ENCODE results near the gene WDR62. TPM values are rescaled to one million over a fixed set of nuclear protein-coding genes. Genes with fewer than 3 reads are reported as not detected.

Gene WDR62
- total RNA-seq, 2 experiments from 2014 or later = 34.5 to 46.0 TPM

GRCh38 chr19:36099166-36099785, 44.6 kb downstream of the WDR62 start:
- Mint-ChIP-seq H3K27ac (no peak overlapping the region), H3K4me3 (no peak overlapping the region), H3K27me3 (no peaks in the 10 kb centered on the region), H3K4me1 (no peaks in the 10 kb centered on the region), H3K36me3 (peaks cover 26% of the 10 kb centered on the region), H3K9me3 (ENCODE audit: low read depth) (no peaks in the 10 kb centered on the region)
- CTCF ChIA-PET = interaction anchor here (1.3 to 1.6 kb wide), 2 partner anchors 10 to 17 kb away, joined by 3 read pairs; no protein-coding TSS in a partner anchor
- ATAC-seq (no peak), DNase-seq (no peak)

- H3K4me3 Mint-ChIP-seq = no peak overlapping the region
- DNase-seq (no peak), ATAC-seq (no peak)
- H3K4me1 Mint-ChIP-seq = no peaks in the 10 kb centered on the region
- H3K27ac Mint-ChIP-seq = peak overlapping the region; percentile 3
- CTCF ChIA-PET = interaction anchor here (1.6 kb wide), 1 partner anchor 11 kb away, joined by 3 read pairs; no protein-coding TSS in a partner anchor
- no peaks in the 10 kb centered on the region for H3K9me3 Mint-ChIP-seq (ENCODE audit: low read depth)
- H3K27me3 Mint-ChIP-seq = no peaks in the 10 kb centered on the region
- H3K36me3 Mint-ChIP-seq = peaks cover 19% of the 10 kb centered on the region
Observed at GRCh38 chr19:36100476-36100875, 45.8 kb downstream of the WDR62 start.

DNA sequence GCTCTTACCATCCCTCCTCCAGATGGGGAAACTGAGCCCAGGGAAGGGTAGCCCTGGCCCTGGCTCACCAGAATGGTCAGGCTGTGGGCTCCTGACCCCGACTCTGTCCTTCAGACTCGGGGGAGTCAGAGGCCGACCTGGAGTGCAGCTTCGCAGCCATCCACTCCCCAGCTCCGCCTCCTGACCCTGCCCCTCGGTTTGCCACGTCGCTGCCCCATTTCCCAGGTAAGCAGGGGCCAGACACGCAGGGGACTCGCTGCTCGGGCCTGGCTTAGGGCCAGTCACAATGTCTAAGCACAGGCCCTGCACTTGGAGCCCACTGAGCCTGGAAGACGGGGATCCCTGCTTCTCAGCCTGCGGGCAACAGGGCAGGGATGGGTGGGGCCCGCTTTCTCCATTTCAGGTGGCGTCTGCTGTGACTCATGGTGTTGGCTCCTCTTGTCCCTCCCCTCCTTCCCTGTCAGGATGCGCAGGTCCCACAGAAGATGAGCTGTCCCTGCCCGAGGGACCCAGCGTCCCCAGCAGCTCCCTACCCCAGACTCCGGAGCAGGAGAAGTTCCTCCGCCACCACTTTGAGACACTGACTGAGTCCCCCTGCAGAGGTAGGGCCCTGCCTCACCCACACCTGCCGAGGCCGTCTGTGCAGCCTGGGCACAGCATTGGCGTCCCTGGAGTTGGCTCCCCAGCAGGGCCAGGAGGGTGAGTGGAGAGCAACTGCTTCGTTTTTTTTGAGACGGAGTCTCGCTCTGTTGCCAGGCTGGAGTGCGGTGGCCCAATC, 47.0 kb downstream of the WDR62 start:
- no peak overlapping the region for H3K4me3 Mint-ChIP-seq
- CTCF ChIA-PET = no interaction called here
- no peaks in the 10 kb centered on the region for H3K4me1 Mint-ChIP-seq
- H3K27ac Mint-ChIP-seq = no peak overlapping the region
- no peaks in the 10 kb centered on the region for H3K27me3 Mint-ChIP-seq
- no peak for ATAC-seq
- H3K36me3 Mint-ChIP-seq = peaks cover 19% of the 10 kb centered on the region
- DNase-seq = no peak
- no peaks in the 10 kb centered on the region for H3K9me3 Mint-ChIP-seq (ENCODE audit: low read depth)

GRCh38 chr19:36103040-36103626, 48.4 kb downstream of the WDR62 start:
- no peak overlapping the region for H3K4me3 Mint-ChIP-seq
- no peaks in the 10 kb centered on the region for H3K9me3 Mint-ChIP-seq (ENCODE audit: low read depth)
- DNase-seq (no peak), ATAC-seq (peak; percentile 13)
- H3K27me3 Mint-ChIP-seq = no peaks in the 10 kb centered on the region
- H3K27ac Mint-ChIP-seq = no peak overlapping the region
- CTCF ChIA-PET = interaction anchor here (2.0 kb wide), 1 partner anchor 25 kb away, joined by 5 read pairs; no protein-coding TSS in a partner anchor
- no peaks in the 10 kb centered on the region for H3K4me1 Mint-ChIP-seq
- peaks cover 13% of the 10 kb centered on the region for H3K36me3 Mint-ChIP-seq

DNA sequence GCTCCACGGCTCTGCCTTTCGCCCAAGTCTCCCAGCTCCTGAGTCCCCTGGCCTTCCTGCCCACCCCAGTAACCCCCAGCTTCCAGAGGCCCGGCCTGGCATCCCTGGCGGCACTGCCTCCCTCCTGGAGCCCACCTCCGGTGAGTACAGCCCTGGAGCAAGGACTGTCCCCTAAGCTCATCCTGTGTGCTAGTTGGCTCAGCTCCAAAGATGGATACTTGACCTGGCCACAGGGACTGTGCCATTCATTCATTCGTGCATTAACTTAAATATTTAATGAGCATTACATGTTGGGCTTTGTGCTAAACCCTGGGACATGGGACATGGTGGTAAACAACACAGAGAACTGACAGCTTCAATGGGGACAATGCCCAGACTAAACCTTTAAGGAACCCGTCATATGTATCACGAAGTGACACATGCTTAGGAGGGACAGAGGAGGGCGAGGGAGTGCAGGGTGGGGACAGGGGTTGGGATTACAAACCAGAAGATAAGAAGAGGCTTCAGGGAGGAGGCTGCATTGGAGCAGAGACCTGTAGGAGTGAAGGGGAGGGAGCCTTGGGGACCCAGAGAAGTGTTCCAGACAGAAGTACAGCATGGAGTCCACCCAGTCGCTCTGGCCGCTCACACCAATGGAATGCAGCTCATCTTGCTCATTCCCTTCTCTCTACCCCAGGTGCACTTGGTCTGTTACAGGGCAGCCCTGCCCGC, 49.3 kb downstream of the WDR62 start:
- Mint-ChIP-seq H3K27me3 (no peaks in the 10 kb centered on the region), H3K4me3 (no peak overlapping the region), H3K4me1 (no peaks in the 10 kb centered on the region), H3K9me3 (ENCODE audit: low read depth) (no peaks in the 10 kb centered on the region), H3K27ac (no peak overlapping the region), H3K36me3 (peaks cover 9% of the 10 kb centered on the region)
- ATAC-seq (no peak), DNase-seq (no peak)
- CTCF ChIA-PET = interaction anchor here (2.0 kb wide), 1 partner anchor 24 kb away, joined by 5 read pairs; no protein-coding TSS in a partner anchor

GRCh38 chr19:36106441-36106840, 51.7 kb downstream of the WDR62 start:
- Mint-ChIP-seq H3K4me3 (no peak overlapping the region), H3K36me3 (peaks cover 9% of the 10 kb centered on the region), H3K27ac (peak overlapping the region; percentile 47), H3K27me3 (no peaks in the 10 kb centered on the region), H3K4me1 (no peaks in the 10 kb centered on the region), H3K9me3 (ENCODE audit: low read depth) (no peaks in the 10 kb centered on the region)
- no peak for ATAC-seq
- CTCF ChIA-PET = no interaction called here
- no peak for DNase-seq

DNA sequence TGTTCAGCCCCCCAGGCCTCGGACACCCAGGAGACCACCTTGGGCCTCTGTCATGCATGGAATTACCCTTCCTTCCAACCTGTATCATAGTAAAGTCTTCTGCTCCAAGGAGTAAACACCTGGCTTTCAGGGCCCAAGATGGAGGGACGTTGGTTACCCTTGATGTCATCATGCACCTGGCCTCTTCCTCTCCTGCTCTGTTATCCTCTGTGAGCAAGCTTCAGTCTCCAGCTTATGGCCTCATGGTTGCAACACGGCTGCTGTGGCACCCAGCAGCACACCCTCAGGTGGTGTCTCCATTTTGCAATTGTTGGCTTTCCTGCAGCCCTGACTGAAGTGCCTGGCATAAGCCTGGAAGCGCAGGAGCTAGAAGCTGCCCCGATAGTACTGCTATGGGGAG, 52.3 kb downstream of the WDR62 start:
- Mint-ChIP-seq H3K9me3 (ENCODE audit: low read depth) (no peaks in the 10 kb centered on the region), H3K36me3 (peaks cover 9% of the 10 kb centered on the region), H3K27me3 (no peaks in the 10 kb centered on the region), H3K4me1 (no peaks in the 10 kb centered on the region), H3K4me3 (no peak overlapping the region), H3K27ac (peak overlapping the region; percentile 20)
- CTCF ChIA-PET = no interaction called here
- DNase-seq = no peak
- no peak for ATAC-seq

- Mint-ChIP-seq H3K9me3 (ENCODE audit: low read depth) (no peaks in the 10 kb centered on the region), H3K27me3 (no peaks in the 10 kb centered on the region), H3K27ac (no peak overlapping the region), H3K4me1 (peaks cover 8% of the 10 kb centered on the region), H3K36me3 (peaks cover 10% of the 10 kb centered on the region), H3K4me3 (no peak overlapping the region)
- no peak for DNase-seq
- CTCF ChIA-PET = no interaction called here
- ATAC-seq = no peak
Observed at GRCh38 chr19:36108684-36109083, 54.0 kb downstream of the WDR62 start.

DNA sequence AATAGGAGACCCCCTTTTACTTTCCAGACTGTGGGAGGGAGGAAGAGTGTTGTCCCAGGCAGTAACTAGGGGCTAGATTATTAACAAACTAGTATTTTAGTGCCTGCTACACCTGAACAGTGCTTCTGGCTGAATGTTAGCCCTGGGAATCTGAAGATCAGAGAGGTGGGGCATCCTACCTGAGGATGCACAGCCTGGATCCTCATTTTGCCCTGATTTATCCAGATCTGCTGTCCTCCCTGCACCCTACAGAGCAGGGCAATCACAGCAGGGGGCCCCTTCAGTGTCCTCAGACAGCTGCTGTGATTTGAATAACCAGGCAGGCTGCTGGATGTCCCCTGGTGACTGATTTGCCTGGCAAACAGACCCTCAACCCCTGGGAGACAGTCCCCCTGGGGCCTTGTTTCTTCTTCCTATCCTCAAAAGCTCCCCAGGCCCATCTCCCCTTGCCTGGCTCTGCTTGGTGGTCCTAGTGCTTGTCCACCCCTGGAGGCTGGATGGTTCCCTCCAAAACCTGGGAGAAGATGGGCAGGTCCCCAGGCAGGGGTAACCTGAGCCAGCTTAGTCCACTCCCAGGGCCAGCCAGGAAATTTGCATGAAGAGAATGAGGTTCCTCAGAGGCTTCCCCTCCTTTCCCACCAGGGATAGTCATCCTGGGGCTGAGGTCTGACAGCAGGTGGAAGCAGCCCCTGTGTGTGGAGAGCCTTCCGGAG, 55.9 kb downstream of the WDR62 start, which contains the start of gene OVOL3:
OVOL3 (plus strand) TSS at position 657 of the 713 bp plus-strand sequence. CDS start 60 bp downstream, outside the sequence.
- CTCF ChIA-PET = no interaction called here
- Mint-ChIP-seq H3K4me3 (no peak within 1 kb of the TSS), H3K27me3 (peaks cover 2% of the 10 kb centered on the region), H3K36me3 (peaks cover 8% of the 10 kb centered on the region), H3K27ac (peak within 1 kb of the TSS; percentile 26), H3K4me1 (peaks cover 15% of the 10 kb centered on the region), H3K9me3 (ENCODE audit: low read depth) (no peaks in the 10 kb centered on the region)
- no peak for ATAC-seq
- DNase-seq = no peak

- peaks cover 18% of the 10 kb centered on the region for H3K4me1 Mint-ChIP-seq
- CTCF ChIA-PET = no interaction called here
- H3K9me3 Mint-ChIP-seq (ENCODE audit: low read depth) = no peaks in the 10 kb centered on the region
- DNase-seq (no peak), ATAC-seq (no peak)
- no peak overlapping the region for H3K27ac Mint-ChIP-seq
- H3K4me3 Mint-ChIP-seq = no peak overlapping the region
- peaks cover 2% of the 10 kb centered on the region for H3K27me3 Mint-ChIP-seq
- H3K36me3 Mint-ChIP-seq = peaks cover 8% of the 10 kb centered on the region
Observed at GRCh38 chr19:36111200-36111539, 56.5 kb downstream of the WDR62 start.

GRCh38 chr19:36112678-36113077, 58.0 kb downstream of the WDR62 start:
- Mint-ChIP-seq H3K4me1 (peaks cover 29% of the 10 kb centered on the region), H3K9me3 (ENCODE audit: low read depth) (no peaks in the 10 kb centered on the region), H3K36me3 (peaks cover 12% of the 10 kb centered on the region), H3K27me3 (peaks cover 2% of the 10 kb centered on the region), H3K27ac (peak overlapping the region; percentile 57), H3K4me3 (peak overlapping the region; percentile 19)
- CTCF ChIA-PET = no interaction called here
- ATAC-seq = no peak
- DNase-seq = no peak

DNA sequence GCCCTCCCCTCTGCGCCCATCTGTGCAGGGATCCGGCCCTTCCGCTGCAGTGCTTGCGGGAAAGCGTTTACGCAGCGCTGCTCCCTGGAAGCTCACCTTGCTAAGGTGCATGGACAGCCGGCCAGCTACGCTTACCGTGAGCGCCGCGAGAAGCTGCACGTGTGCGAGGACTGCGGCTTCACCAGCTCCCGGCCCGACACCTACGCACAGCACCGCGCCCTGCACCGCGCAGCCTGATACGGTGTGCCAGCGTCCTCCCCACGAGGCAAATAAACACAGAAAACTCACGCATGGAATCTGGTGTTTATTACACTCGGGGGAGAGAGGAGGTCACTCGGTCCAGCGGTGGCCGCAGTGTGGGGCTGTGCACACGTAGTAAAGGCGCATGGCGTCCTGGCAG, 58.7 kb downstream of the WDR62 start:
- CTCF ChIA-PET = interaction anchor here (2.3 to 5.8 kb wide), 3 partner anchors 12 to 57 kb away, joined by 8 to 24 read pairs (median 10); no protein-coding TSS in a partner anchor
- H3K4me3 Mint-ChIP-seq = peak overlapping the region; percentile 91

More for the DNA sequence above, 58.7 kb downstream of the WDR62 start:
- DNase-seq = no peak
- Mint-ChIP-seq H3K27me3 (peaks cover 2% of the 10 kb centered on the region), H3K36me3 (peaks cover 15% of the 10 kb centered on the region), H3K9me3 (ENCODE audit: low read depth) (no peaks in the 10 kb centered on the region), H3K27ac (peak overlapping the region; percentile 94), H3K4me1 (peaks cover 33% of the 10 kb centered on the region)
- ATAC-seq = no peak
